DMS 273 treated with DMSO at 0.1 percent for 48 hours (cell line): ENCODE results near the gene SIGLEC7.

Experiments used
- DNase-seq: peaks from one replicate; lab custom pipeline; 2025; lab: John Stamatoyannopoulos, UW

Gene SIGLEC7

GRCh38 chr19:51119101-51119500, 23.0 kb upstream of the SIGLEC7 start:
- no peak for DNase-seq

- no peak for DNase-seq
Observed at GRCh38 chr19:51119611-51120010, 22.5 kb upstream of the SIGLEC7 start.

- no peak for DNase-seq
Observed at GRCh38 chr19:51120160-51120559, 21.9 kb upstream of the SIGLEC7 start.

- DNase-seq, result no peak
Observed at GRCh38 chr19:51121257-51121656, 20.8 kb upstream of the SIGLEC7 start.

GRCh38 chr19:51122112-51122981, 19.8 kb upstream of the SIGLEC7 start:
- DNase-seq, result no peak

- no peak for DNase-seq
Observed at GRCh38 chr19:51123381-51123800, 18.7 kb upstream of the SIGLEC7 start.

GRCh38 chr19:51123802-51124201, 18.3 kb upstream of the SIGLEC7 start:
- no peak for DNase-seq

- DNase-seq, result no peak
Observed at GRCh38 chr19:51124216-51124615, 17.9 kb upstream of the SIGLEC7 start.

GRCh38 chr19:51124729-51125128, 17.4 kb upstream of the SIGLEC7 start, which contains the start of gene SIGLEC9:
TSS of gene SIGLEC9 (plus strand) at chr19:51124906. CDS start at chr19:51124975, 69 bp downstream.
- DNase-seq, result no peak

- no peak for DNase-seq
Observed at GRCh38 chr19:51125421-51126075, 16.6 kb upstream of the SIGLEC7 start.

- no peak for DNase-seq
Observed at GRCh38 chr19:51127032-51127431, 15.1 kb upstream of the SIGLEC7 start.

GRCh38 chr19:51127755-51128154, 14.3 kb upstream of the SIGLEC7 start:
- DNase-seq, result no peak

- no peak for DNase-seq
Observed at GRCh38 chr19:51128227-51128626, 13.9 kb upstream of the SIGLEC7 start.

- DNase-seq, result no peak
Observed at GRCh38 chr19:51129716-51130115, 12.4 kb upstream of the SIGLEC7 start.

- peak; percentile 20 for DNase-seq
Observed at GRCh38 chr19:51131780-51132680, 10.1 kb upstream of the SIGLEC7 start.

GRCh38 chr19:51135004-51135403, 7.1 kb upstream of the SIGLEC7 start:
- DNase-seq, result no peak

- DNase-seq, result no peak
Observed at GRCh38 chr19:51135986-51136762, 5.9 kb upstream of the SIGLEC7 start.

- DNase-seq, result no peak
Observed at GRCh38 chr19:51136851-51137551, 5.1 kb upstream of the SIGLEC7 start.

- no peak for DNase-seq
Observed at GRCh38 chr19:51137792-51138425, 4.2 kb upstream of the SIGLEC7 start.

- DNase-seq, result no peak
Observed at GRCh38 chr19:51138549-51138979, 3.5 kb upstream of the SIGLEC7 start.
